Brain pericyte (primary cell): ENCODE measurements around the gene ASXL2.
A peak's percentile ranks its signal among the peaks of the same experiment; 100 is the strongest.
"Not testable (repeated sequence)": the region's sequence is repeated elsewhere in the genome, so short reads cannot be mapped to it uniquely, and the experiment has no call there.

Experiments used
- DNase-seq: peaks from one replicate; pipeline ENCODE4 v3.0.0-alpha.2; 2012; ENCODE audit warnings: low read depth, low spot score

ASXL2 gene

DNA sequence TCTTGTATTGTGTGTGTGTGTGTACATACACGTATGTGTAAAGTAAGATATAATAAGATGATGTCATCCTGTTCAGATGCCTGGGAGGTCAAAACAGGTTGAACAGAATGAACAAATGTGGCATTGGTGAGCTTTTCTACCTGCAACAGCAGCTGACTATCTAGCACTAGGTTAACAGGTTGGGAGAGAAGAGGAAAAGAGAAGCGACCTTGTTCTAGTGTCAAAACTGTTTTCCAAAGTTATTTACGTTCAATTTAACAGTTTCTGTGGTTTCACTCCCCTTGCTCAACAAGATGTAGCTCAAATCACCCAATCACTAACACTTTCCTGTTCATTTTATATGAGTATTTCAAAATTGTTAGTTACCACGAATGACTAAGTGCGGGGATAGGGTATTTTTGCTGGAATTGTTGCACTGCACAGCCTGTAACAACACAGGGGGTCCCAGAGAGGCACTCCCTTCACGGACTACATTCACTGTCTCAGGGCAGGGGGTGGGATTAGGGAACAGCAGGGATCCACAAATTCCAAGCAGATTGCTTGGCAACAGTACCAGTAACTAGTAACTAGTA is 137.4 kb downstream of the ASXL2 start:
- peak; percentile 49 for DNase-seq

DNA sequence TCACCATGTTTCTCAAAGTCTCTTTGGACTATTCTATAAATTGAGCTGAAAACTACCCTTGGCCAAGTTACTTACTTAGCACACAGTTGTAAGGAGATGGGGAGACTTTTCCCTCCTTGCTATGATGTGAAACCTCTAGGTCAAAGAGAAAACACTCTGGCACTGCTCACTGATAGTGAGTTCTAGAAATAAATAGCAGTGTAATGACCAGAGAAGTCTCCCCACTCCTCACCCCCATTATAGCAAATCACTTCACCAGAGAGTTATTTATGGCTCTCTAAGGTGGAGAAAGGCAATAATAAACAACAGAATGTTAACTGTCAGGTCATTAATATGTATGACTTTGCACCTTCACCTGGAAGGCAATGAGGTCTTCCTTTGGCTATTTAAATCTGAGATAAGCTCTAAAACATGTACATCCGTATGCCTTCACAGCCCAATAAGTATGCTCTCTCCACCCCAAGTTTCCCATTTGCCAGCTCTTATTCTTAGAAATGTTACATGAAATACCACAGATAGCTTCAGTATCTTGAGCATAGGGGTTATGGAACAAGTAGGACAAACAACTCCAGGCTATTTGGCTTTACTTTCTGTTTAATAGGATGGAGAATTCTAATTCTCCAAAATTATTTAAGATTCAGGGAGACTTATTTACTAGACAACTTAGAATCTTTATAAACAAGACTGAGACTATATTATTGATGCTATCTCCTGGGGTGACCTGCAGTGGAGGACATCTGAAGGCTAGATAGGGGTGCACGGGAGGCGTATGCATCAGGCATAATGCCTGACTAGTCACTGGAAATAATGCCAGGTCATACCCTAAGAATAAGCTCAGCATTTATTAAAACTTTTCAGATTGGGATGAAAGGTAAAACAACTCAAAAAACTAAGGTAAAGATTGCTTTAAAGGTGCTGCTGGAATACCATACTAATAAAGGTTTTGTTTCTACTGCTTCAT is 139.6 kb downstream of the ASXL2 start:
- DNase-seq, result no peak

DNA sequence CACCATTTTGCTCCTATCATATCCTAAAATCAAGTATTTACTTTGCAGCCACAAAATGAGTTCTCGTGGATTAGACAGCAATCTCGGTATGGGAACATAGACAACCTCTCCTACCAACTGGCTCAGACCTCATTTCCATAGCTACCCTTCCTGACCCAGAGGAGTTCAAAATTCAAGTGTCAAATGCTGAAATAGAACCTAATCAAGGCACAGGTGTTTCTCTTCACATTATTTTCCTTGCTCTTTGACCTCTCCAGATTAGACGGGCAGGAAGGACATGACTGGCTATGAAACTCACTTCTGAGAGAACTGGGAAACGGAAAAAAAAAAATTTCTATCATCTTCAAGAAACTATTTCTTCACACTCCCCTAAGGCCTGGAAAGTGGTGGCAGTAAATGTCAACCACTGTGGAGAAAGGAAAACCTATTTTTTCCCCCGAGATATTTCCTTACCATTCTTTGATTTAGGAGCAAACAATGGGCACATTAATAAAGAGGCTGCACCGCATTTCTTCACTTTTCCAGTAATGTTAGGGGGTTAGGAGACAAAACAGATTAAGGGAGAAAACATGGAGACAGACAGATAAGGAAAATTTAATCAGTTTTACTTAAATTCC is 141.3 kb downstream of the ASXL2 start:
- DNase-seq, result no peak

DNA sequence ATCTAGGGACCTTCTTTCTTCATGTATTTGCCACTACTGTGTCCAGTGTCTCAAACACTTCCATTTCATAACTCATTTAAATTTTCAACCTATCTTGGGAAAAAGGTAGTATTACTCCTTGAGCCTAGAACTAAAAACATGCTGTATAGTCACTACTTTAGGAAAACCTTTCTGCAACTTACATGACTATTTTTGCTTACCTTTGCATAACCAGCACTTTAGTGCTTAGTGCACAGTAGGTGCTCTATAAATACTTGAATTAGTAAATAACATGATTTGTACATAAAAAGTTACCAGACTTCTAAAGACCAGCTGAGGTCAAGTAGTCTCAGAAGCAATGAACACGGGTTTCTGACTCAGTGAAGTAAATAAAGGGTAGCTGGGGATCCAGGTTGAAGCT is 142.5 kb downstream of the ASXL2 start:
- DNase-seq, result no peak

DNA sequence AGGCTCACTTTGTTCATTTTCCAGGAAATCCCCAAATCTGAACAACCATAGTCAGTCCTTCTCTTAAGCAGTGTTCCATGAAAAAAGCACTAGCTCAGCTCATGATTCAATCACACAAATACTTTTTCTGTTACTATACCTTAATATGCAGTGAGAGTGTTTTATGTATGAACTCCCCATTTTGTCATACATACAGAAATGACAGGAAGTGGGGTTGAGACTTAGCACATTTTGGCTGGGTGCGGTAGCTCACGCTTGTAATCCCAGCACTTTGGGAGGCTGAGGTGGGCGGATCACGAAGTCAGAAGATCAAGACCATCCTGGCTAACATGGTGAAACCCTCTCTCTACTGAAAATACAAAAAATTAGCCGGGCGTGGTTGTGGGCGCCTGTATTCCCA is 149.7 kb downstream of the ASXL2 start:
- DNase-seq, result no peak

DNA sequence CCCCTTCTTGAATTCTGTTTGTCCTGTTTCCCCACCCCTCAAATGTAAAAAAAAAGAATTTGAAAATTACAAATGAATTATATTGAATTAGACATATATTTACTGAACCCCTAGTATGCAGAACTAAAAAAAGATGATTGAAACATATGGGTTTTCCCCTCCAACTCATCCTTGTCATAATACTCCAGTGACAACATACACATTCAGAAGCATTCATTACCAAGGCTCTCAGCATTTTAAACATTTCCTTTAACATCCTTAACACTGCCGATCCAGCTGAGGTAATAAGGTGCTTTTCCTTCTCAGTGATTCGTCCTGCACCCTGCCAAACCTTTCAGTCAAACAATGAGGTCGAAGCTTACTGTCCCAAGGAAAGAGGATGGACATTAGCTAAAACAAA is 151.8 kb downstream of the ASXL2 start:
- DNase-seq, result no peak

DNA sequence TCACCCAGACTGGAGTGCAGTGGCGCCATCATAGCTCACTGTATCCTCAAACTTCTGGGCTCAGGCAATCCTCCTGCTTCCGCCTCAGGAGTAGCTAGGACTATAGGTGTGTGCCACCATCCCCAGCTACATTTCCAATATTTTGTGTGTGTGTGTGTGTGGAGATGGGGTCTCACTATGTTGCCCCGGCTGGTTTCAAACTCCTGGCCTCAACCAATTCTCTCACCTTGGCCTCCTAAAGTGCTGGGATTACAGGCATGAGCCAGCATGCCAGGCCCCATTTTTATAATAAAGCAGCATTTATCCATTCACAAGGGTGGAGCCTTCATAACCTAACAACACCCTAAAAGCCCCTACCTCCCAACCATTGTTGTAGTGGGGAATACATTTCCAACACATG is 152.4 kb downstream of the ASXL2 start:
- DNase-seq, result no peak

DNA sequence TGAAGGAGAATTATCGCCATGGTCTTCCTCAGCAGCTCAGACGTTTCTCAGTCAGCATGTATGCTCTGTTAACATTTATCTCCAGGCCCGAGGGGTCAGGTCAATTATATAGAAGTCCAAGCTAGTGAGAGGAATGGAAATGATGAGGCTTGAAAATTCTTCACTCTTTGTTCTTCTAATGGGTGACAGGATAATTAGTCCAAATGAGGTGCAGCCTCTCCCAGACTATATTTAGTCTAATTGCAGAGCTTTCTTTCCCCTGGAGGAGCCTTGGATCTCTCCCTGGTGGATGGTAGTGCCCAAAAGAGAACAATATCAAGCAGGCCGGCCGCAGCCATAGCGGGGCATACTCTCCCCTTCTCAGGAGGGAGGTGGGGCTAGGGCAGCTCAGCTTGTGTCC is 153.5 kb downstream of the ASXL2 start:
- no peak for DNase-seq

DNA sequence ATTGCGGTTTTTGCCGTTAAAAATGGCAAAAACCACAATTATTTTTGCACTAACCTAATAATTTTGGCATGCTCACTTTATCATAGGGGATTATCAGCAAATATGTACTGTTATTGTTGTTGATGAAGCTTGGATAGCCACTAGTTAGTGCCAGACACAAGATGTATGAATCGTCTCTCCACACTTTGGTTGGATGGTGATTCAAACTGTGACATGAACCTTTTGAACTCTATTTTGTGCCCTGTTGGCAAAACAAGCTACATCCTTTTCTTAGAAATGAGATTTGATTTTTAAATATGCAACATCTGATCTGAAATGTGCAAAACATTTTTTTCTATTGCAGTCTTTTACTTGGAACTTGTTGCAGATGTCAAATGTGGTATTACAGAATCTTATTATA is 156.1 kb downstream of the ASXL2 start:
- DNase-seq, result no peak

DNA sequence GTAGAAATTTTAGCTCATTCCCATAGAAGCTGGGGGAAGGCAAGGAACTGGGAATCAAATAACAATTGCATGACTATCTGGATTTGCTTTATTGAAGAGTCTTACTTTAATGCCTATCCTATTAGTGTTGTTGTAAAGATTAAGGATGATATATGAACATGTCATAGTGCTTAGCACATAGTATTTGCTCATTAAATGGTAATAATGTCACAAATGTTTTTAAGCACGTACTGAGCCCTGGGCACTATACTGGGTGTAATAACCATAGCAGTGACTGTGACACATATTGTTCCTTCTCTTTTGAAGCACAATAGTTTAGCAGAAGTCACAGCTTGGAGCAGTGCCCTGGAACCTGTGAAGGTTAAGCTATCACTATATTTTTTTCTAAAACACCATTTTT is 157.7 kb downstream of the ASXL2 start:
- no peak for DNase-seq

DNA sequence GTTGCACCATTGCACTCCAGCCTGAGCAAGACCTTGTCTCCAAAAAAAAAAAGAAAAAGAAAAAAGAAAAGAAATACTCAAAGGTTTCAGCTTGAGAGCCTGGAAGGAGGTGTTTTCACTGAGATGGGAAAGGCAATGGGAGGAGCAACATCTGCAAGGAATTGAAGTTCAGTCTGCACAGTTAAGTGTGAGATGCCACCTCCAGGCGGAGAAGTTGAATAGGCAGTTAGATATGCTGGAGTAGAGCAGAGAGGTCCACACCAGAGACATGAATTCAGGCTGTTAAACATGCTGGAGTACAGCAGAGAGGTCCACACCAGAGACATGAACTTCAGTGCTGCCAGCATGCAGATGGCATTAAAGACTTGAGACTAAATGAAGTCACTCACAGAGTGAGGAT is 163.5 kb downstream of the ASXL2 start:
- no peak for DNase-seq

DNA sequence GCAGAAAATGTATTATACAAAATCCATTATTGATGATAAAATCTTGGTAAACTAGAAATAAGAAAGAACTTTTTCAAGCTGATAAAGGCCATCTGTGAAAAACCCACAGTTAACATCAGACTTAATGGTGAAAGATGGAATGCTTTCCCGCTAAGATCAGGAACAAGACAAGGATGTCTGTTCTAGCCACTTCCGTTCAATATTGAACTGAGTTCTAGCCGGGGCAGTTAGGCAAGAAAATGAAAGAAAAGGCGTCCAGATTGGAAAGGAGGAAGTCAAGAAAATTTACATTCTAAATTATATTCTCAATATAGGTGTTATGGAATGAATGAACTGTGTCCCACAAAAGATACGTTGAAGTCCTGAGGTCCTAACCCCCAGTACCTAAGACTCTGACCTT is 165.8 kb downstream of the ASXL2 start:
- DNase-seq, result no peak

DNA sequence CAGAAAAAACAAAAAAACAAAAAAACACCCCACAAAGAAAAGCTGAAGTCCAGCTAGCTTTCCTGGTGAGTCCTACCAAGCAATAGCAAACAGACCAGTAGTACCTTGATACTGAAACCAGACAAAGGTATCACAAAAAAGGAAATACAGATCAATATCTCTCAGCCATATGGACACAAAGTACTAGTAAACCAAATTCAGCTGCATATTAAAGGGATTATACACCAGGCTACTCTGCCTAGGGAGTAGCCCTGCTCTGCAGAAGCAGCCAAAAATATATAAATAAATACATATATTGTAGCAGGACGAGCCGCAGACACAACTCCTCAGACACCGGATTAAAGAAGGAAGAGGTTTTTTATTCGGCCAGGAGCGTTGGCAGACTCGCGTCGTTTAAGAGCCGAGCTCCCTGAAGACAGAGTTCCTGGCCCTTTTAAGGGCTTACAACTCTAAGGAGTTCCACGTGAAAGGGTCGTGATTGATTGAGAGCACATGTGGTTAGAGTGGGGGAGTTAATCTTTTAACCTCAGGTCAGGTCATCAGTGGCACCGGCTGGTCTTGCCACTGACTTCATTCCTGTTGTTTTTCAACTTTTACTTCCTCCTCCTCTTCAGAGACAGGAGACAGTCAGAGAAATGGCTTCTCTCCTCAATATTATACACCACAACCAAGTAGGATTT is 166.5 kb downstream of the ASXL2 start:
- DNase-seq, result no peak

DNA sequence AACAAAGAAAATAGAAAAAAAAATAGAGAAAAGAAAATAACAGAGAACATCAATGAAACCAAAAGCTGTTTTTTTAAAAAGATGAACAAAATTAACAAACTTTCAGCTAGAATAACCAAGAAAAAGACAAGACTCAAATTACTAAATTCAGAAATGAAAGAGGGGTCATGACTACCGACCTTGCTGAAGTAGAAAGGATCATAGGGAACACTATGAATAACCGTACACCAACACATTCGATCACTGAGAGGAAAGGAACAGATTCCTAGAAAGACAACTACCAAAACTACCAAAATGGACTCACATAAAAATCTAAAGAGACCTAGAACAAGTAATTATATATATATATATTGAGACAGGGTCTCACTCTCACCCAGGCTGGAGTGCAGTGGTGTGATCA is 167.5 kb downstream of the ASXL2 start:
- DNase-seq, result no peak

DNA sequence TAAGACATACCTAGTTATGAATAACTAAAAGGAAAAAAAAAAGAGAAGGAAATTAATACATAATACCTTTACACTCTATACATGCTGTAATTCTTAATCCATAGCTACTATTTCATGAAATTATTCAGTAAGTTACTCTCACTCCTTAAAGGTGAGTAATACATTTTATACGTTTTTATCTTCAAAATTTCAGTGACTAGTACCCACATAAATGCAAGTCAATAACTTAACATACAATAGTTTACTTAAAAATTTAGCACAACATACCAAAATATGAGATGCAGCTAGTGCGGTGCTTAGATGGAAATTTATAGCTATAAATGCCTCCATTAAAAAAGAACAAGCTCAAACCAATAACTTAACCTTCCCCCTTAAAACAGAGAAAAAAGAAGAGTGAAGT is 168.9 kb downstream of the ASXL2 start:
- no peak for DNase-seq

DNA sequence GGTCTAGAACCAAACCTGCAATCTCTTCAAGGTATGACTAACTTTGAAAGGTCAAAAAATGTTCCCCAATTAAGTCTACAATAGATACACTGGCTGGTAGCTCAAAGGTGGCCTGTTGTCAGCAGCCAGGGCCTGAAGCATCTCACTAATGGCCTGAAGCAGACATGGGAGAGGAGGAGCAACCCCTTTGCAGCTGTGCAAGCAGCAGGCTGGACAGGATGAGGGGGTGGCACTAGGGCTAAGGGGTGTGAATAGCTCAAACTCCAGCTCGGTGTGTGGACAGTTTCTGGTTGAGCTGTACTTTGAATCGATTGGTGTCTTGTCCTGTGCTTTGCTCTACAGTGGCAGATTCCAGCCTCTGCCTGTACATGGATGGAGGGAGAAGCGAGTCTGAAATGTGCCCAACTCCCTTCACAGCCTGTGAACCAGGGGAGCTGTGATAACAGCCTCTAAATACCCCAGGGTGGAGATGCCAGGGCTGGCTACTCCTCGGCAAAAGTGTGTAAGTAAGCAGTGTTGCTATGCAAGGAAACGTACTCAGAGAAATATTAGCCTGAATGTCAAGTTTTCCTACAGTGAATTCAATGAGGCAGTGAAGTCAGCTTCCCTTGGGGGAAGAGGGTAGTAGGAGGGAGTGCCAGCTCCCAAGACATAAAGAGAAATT is 170.2 kb downstream of the ASXL2 start:
- no peak for DNase-seq

DNA sequence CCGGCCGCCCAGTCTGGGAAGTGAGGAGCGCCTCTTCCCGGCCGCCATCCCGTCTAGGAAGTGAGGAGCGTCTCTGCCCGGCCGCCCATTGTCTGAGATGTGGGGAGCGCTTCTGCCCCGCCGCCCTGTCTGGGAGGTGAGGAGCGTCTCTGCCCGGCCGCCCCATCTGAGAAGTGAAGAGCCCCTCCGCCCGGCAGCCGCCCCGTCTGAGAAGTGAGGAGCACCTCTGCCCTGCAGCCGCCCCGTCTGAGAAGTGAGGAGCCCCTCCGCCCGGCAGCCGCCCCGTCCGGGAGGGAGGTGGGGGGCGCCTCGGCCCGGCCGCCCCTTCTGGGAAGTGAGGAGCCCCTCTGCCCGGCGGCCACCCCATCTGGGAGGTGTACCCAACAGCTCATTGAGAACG is 172.7 kb downstream of the ASXL2 start:
- DNase-seq, result not testable (repeated sequence)

DNA sequence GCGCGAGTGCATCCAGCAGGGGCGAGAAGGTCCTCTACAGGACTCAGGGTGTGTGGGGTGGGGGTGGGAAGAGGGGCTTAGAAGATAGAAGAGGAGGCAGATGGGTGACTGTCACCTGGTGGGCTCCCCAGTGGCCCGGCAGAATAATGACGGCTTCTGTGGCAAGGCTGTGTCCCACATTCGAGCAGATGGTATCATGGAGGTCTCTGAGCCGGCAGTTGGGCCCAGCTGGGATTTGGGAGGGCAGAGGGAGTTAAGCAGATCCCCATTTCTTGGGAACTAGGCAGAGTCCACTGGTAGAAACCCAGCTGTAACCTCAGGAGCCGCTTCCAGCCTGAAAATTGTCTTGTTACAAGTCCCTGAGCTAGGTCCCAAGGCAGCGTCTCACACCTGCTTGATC is 176.5 kb downstream of the ASXL2 start:
- no peak for DNase-seq

DNA sequence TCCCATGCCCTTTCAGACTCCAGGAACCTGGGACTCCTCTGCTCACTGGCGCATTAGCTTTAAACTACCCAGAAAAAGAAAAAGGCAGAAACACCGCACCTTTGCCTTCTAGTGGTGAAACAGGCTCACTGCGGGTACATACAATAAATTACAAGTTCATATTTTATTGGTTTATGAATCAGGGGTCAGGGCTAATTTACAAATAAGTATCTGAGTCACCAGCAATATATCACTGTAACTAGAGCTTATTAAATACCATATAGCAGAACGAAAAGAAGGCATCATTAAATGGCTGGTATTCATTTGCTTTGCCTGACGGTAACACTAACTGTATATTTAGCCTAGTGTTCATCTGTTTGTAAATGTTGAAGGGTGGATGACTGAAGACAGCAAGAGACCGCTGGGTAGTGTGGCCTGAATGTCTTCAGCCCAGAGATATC is 178.0 kb downstream of the ASXL2 start:
- no peak for DNase-seq

DNA sequence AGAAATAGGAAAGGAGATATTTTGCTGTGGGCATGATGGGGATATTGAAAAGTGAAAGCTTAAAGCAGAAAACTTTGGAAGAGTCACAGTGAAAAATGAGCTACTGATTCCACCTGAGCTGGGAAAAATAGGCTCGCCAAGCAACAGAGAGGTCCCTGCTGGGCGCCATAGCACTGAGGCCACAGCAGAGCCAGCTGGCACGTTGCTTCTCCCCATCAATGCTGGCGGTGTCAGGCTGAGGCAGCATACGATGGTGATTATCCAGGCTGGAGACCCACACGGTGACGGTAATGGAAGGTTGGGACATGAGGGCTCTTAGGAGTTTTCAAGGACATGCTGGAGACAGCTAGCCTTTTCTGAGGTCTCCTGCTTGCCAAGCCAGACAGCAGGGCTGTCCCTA is 179.1 kb downstream of the ASXL2 start:
- DNase-seq, result no peak

DNA sequence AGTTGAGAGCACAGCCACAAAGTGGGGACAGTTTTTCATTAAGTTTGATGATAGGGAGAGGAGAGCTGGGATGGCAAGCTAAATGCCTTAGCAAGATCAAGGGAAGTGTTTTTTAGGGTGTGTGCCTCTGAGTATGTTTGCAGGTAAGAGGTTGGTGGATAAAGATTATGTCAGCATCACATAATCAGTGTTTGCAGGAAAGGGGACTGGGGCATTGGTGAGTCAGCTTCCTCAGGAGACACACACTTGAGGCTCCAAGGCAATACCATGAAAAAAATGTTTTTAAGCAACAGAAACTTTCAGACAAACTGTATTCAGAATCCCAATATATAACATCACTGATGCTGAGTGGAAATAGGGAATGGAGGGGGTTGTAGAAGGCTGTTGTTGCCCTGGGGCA is 179.5 kb downstream of the ASXL2 start:
- no peak for DNase-seq
